Trophoblast cell (in vitro differentiated cells and primary cell): Measurements from ENCODE around the gene SYDE2.
"Not testable (repeated sequence)": the region's sequence is repeated elsewhere in the genome, so short reads cannot be mapped to it uniquely, and the experiment has no call there.

Experiments used
- DNase-seq, 2 donors: peaks; one replicate each; pipeline ENCODE4 v3.0.0-alpha.2; 2016
- H2AFZ ChIP-seq: 2 replicates; pipeline ENCODE4 v1.6.1; 2013; ENCODE audit warnings: low read length, moderate library complexity, mild to moderate bottlenecking; ENCODE audit not compliant: insufficient read depth, poor library complexity
- H2AK5ac ChIP-seq: 2 replicates; pipeline ENCODE4 v1.6.1; 2013; ENCODE audit warnings: mild to moderate bottlenecking, low read length
- H2BK120ac ChIP-seq: 2 replicates; pipeline ENCODE4 v1.6.1; 2013; ENCODE audit warnings: low read length, mild to moderate bottlenecking, moderate library complexity; ENCODE audit not compliant: insufficient read depth, poor library complexity
- H2BK12ac ChIP-seq: 2 replicates; pipeline ENCODE4 v1.6.1; 2013; ENCODE audit warnings: mild to moderate bottlenecking, low read length, moderate library complexity
- H2BK5ac ChIP-seq: 2 replicates; pipeline ENCODE4 v1.6.1; 2013; ENCODE audit warnings: low read length, low read depth, moderate library complexity, mild to moderate bottlenecking; ENCODE audit not compliant: poor library complexity
- H3K14ac ChIP-seq: 2 replicates; pipeline ENCODE4 v1.6.1; 2013; ENCODE audit warnings: mild to moderate bottlenecking, low read length
- H3K18ac ChIP-seq: 2 replicates; pipeline ENCODE4 v1.6.1; 2013; ENCODE audit warnings: mild to moderate bottlenecking, low read length
- H3K23ac ChIP-seq: 2 replicates; pipeline ENCODE4 v1.6.1; 2013; ENCODE audit warnings: low read length
- H3K27ac ChIP-seq: 2 replicates; pipeline ENCODE4 v1.5.1; 2013; ENCODE audit warnings: low read depth, mild to moderate bottlenecking, inconsistent platforms, low read length, moderate library complexity
- H3K27me3 ChIP-seq: 2 replicates; pipeline ENCODE4 v1.6.1; 2013; ENCODE audit warnings: inconsistent platforms, mild to moderate bottlenecking, low read length, moderate library complexity; ENCODE audit not compliant: insufficient read depth
- H3K36me3 ChIP-seq, 2 experiments: 1 replicate in 1 of 2; 2 replicates in 1 of 2; pipeline ENCODE4 v1.6.1; 2013; ENCODE audit warnings: low read length in 2 of 2, mild to moderate bottlenecking in 2 of 2, moderate library complexity in 1 of 2; ENCODE audit not compliant: insufficient read depth in 2 of 2, control insufficient read depth in 1 of 2
- H3K4ac ChIP-seq: 2 replicates; pipeline ENCODE4 v1.6.1; 2013; ENCODE audit warnings: low read depth, mild to moderate bottlenecking, low read length, moderate library complexity
- H3K4me1 ChIP-seq, 2 experiments: 1 replicate in 1 of 2; 2 replicates in 1 of 2; pipeline ENCODE4 v1.6.1; 2013; ENCODE audit warnings: low read length in 2 of 2, mild to moderate bottlenecking in 2 of 2, moderate library complexity in 1 of 2; ENCODE audit not compliant: insufficient read depth in 2 of 2, control insufficient read depth in 1 of 2
- H3K4me2 ChIP-seq: 2 replicates; pipeline ENCODE4 v1.6.1; 2013; ENCODE audit warnings: inconsistent platforms, mild to moderate bottlenecking, low read length, moderate library complexity
- H3K4me3 ChIP-seq: 2 replicates; pipeline ENCODE4 v1.5.1; 2013; ENCODE audit warnings: mild to moderate bottlenecking, low read depth, low read length, inconsistent platforms
- H3K79me1 ChIP-seq: one replicate; pipeline ENCODE4 v1.6.1; 2013; ENCODE audit warnings: low read length
- H3K79me2 ChIP-seq: 2 replicates; pipeline ENCODE4 v1.6.1; 2013; ENCODE audit warnings: low read length, mild to moderate bottlenecking; ENCODE audit not compliant: control insufficient read depth, insufficient read depth, poor library complexity
- H3K9ac ChIP-seq: 2 replicates; pipeline ENCODE4 v1.6.1; 2013; ENCODE audit warnings: mild to moderate bottlenecking, low read length
- H3K9me3 ChIP-seq: 2 replicates; pipeline ENCODE4 v1.6.1; 2013; ENCODE audit warnings: low read depth, mild to moderate bottlenecking, control low read depth, inconsistent platforms, low read length; ENCODE audit not compliant: insufficient read depth
- H4K12ac ChIP-seq: 2 replicates; pipeline ENCODE4 v1.6.1; 2013; ENCODE audit warnings: low read depth, mild to moderate bottlenecking, low read length, moderate library complexity
- H4K8ac ChIP-seq: 2 replicates; pipeline ENCODE4 v1.6.1; 2013; ENCODE audit warnings: low read depth, mild to moderate bottlenecking, low read length, moderate library complexity
- H4K91ac ChIP-seq: one replicate; pipeline ENCODE4 v1.6.1; 2013; ENCODE audit warnings: low read depth, mild to moderate bottlenecking, low read length, moderate library complexity
- WGBS: extraction: QIAGEN DNeasy Blood & Tissue Kit; methylation state at CpG from one replicate; pipeline ENCODE4 v1.1.7; 2013; ENCODE audit warnings: missing lambda C conversion rate; ENCODE audit not compliant: insufficient read length, insufficient coverage; ENCODE audit errors: extremely low coverage; 5-methylcytosine and 5-hydroxymethylcytosine counted together

Gene SYDE2

GRCh38 chr1:85144351-85144750 lies 56.5 kb downstream of the SYDE2 start:
- H3K14ac ChIP-seq = no peak overlapping the region
- no peak overlapping the region for H2BK120ac ChIP-seq
- no peaks in the 10 kb centered on the region for H3K36me3 ChIP-seq
- H3K4me3 ChIP-seq = no peak overlapping the region
- H3K79me1 ChIP-seq = no peaks in the 10 kb centered on the region
- H3K23ac ChIP-seq = no peak overlapping the region
- H3K9ac ChIP-seq = no peak overlapping the region
- no peak overlapping the region for H4K12ac ChIP-seq
- H3K18ac ChIP-seq = no peak overlapping the region
- peaks cover 3 to 13% of the 10 kb centered on the region in 2 experiments for H3K4me1 ChIP-seq
- no peak overlapping the region for H3K4ac ChIP-seq
- no peak overlapping the region for H2BK5ac ChIP-seq
- H4K8ac ChIP-seq = no peak overlapping the region
- H4K91ac ChIP-seq = no peak overlapping the region
- no peak overlapping the region for H3K4me2 ChIP-seq
- no peak overlapping the region for H2BK12ac ChIP-seq
- peak overlapping the region; percentile 32 for H3K27ac ChIP-seq
- no peaks in the 10 kb centered on the region for H3K9me3 ChIP-seq
- DNase-seq = peak; percentile 15 to 50
- H3K27me3 ChIP-seq = no peaks in the 10 kb centered on the region
- H2AFZ ChIP-seq = no peak overlapping the region
- no CpG with 5 or more reads among the region's 1 CpG for WGBS
- H2AK5ac ChIP-seq = no peak overlapping the region
- no peaks in the 10 kb centered on the region for H3K79me2 ChIP-seq

- Histone ChIP-seq H2BK5ac (no peak overlapping the region), H3K27ac (no peak overlapping the region), H3K23ac (no peak overlapping the region), H3K4me2 (no peak overlapping the region), H3K9me3 (no peaks in the 10 kb centered on the region), H3K79me1 (no peaks in the 10 kb centered on the region), H3K36me3 (no peaks in the 10 kb centered on the region), H4K12ac (no peak overlapping the region), H3K9ac (no peak overlapping the region), H2BK120ac (no peak overlapping the region), H3K27me3 (no peaks in the 10 kb centered on the region), H4K8ac (no peak overlapping the region), H2AFZ (no peak overlapping the region), H3K4me3 (no peak overlapping the region), H3K14ac (no peak overlapping the region), H2BK12ac (no peak overlapping the region), H3K4me1 (peaks cover 3 to 10% of the 10 kb centered on the region in 2 experiments), H3K18ac (no peak overlapping the region), H3K4ac (no peak overlapping the region), H4K91ac (no peak overlapping the region), H3K79me2 (no peaks in the 10 kb centered on the region), H2AK5ac (no peak overlapping the region)
- no peak for DNase-seq
- WGBS = no CpG with 5 or more reads among the region's 5 CpGs
Observed at GRCh38 chr1:85142753-85143152, 58.1 kb downstream of the SYDE2 start.

DNA sequence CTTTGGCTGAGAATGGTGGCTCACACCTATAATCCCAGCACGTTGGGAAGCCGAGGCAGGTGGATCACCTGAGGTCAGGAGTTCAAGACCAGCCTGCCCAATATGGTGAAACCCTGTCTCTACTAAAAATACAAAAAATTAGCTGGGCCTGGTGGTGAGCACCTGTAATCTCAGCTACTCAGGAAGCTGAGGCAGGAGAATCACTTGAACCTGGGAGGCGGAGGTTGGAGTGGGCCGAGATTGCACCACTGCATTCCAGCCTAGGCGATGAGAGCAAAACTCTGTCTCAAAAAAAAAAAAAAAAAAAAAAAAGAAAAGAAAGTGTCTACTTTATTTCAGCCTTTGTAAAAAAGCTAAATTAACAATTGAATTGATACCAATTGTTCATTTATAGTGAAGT lies 62.4 kb downstream of the SYDE2 start:
- not testable (repeated sequence) for H3K14ac ChIP-seq

DNA sequence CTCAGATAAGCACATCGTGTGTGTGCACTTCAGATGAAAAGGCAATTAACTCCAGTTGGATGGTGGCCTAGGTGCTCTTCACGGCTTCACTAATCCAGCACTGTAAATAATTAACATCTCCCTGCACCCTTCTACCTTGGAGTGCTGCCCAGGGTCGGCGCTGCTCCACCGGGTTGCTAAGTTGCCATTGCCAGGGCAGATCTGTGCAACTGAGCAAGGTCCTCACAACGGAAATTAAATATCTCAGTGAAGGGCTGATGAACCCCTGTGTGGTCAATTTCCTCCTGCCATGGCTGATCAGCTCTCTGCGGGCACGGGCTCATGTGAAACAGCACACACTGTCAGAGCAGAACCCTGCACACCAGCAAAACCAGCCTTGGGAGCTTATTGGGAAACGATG lies 63.2 kb downstream of the SYDE2 start:
- Histone ChIP-seq H4K8ac (no peak overlapping the region), H4K91ac (no peak overlapping the region), H2AK5ac (no peak overlapping the region), H3K9me3 (no peaks in the 10 kb centered on the region), H3K9ac (no peak overlapping the region), H3K36me3 (no peaks in the 10 kb centered on the region), H4K12ac (no peak overlapping the region), H2BK5ac (no peak overlapping the region), H3K14ac (no peak overlapping the region), H2AFZ (no peak overlapping the region), H2BK120ac (no peak overlapping the region), H3K18ac (no peak overlapping the region), H3K4me2 (no peak overlapping the region), H2BK12ac (no peak overlapping the region), H3K27ac (no peak overlapping the region), H3K23ac (no peak overlapping the region), H3K79me2 (no peaks in the 10 kb centered on the region), H3K27me3 (no peaks in the 10 kb centered on the region), H3K4me1 (peaks cover 4 to 6% of the 10 kb centered on the region in 2 experiments), H3K4ac (no peak overlapping the region), H3K4me3 (no peak overlapping the region), H3K79me1 (no peaks in the 10 kb centered on the region)
- DNase-seq = peak in 1 of 2 donors; percentile 48
- no CpG with 5 or more reads among the region's 9 CpGs for WGBS

More for the DNA sequence above, 62.4 kb downstream of the SYDE2 start:
- not testable (repeated sequence) for H3K79me2 ChIP-seq, H3K79me1 ChIP-seq, H2BK5ac ChIP-seq, H4K8ac ChIP-seq, H3K36me3 ChIP-seq, H3K23ac ChIP-seq, H3K18ac ChIP-seq, H3K4me3 ChIP-seq, H2AK5ac ChIP-seq, H4K91ac ChIP-seq, H2BK12ac ChIP-seq, H3K4ac ChIP-seq, H3K4me2 ChIP-seq, H4K12ac ChIP-seq, H3K27me3 ChIP-seq, H3K9ac ChIP-seq, H3K9me3 ChIP-seq, H3K27ac ChIP-seq, H2AFZ ChIP-seq, H2BK120ac ChIP-seq
- peaks cover 6 to 11% of the 10 kb centered on the region in 2 experiments for H3K4me1 ChIP-seq
- peak; percentile 42 to 44 for DNase-seq
- no CpG with 5 or more reads among the region's 5 CpGs for WGBS
